Hypothalamus (tissue), 51 donors: ENCODE results near the gene SYT1.

ENCODE experiments used
- DNase-seq, 51 donors: peaks; one replicate each; lab custom pipeline; 2025; lab: John Stamatoyannopoulos, UW

Gene SYT1

GRCh38 chr12:79053394-79053793 is 188.8 kb downstream of the SYT1 start:
- no peak for DNase-seq

DNA sequence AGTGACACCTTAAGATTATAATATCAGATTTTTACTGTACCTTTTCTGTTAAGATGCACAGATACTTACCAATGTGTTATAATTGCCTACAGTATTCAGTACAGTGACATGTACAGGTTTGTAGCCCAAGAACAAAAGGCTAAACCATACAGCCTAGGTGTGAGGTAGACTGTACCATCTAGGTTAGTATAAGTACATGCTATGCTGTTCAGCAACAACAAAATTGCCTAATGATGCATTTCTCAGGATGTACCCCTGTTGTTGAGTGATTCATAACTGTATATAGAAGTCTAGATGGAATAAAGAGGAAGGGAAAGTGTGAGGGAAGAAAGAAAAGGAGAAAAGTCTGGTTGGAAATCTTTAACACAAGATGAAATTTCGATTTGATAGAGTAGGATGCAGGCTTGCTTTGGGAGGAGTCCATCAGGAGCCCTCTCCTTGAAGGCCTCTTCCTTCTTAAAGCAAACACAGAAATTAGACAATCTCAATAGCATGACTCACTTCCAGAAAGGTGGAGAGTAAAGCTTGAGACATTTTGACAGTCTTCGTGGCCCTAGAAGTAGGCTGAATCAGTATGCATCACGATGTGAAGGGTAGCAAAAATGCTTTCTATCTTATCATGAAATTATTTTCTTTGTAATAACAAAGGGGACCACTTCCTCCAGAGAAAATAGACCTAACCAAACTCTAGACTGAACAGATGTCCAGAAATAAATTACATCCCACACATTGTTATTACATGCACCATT is 191.5 kb downstream of the SYT1 start:
- no peak for DNase-seq

- DNase-seq = no peak
Measured at GRCh38 chr12:79056775-79057174, 192.2 kb downstream of the SYT1 start.

DNA sequence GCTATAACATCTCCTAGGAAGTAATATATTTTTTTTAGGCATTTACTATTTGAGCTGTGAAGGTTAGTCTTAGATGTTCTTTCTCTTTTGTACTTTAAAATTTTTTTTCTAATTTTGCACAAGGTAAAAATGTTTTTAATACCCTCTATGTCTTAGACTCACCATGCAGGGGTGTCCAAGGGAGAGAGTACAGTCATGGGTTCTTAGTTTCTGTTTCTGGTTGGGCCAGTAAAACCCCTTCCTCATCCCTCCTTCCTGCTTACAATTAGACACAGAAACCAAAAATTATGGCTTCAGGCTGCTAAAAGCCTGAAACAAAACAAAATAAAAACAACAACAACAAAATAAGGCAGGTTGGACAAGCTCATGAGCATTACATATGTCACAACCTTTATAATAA is 193.0 kb downstream of the SYT1 start:
- DNase-seq = no peak

- DNase-seq = no peak
Measured at GRCh38 chr12:79058342-79058741, 193.8 kb downstream of the SYT1 start.

- no peak for DNase-seq
Measured at GRCh38 chr12:79059557-79059956, 195.0 kb downstream of the SYT1 start.

DNA sequence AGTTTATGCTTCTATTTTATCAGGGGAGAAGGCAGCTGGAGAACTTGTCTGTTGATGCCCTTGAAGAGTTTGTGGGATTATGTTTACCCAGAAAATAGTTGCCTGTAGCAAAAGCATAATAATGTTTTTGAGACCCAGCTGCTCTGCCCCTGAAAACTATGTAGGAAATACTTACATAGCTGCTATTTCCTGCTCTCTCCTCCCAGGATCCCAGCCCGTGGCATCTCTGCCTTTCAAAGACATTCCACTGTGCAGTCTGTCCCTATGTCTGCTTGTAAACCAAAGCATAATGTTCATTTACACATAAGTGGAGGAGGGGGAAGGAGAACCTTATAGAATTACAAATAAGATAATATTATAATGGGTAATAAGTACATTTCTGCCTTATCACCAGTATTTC is 198.7 kb downstream of the SYT1 start:
- DNase-seq = no peak

GRCh38 chr12:79067977-79068376 is 203.4 kb downstream of the SYT1 start:
- no peak for DNase-seq

GRCh38 chr12:79069009-79069408 is 204.4 kb downstream of the SYT1 start:
- no peak for DNase-seq

DNA sequence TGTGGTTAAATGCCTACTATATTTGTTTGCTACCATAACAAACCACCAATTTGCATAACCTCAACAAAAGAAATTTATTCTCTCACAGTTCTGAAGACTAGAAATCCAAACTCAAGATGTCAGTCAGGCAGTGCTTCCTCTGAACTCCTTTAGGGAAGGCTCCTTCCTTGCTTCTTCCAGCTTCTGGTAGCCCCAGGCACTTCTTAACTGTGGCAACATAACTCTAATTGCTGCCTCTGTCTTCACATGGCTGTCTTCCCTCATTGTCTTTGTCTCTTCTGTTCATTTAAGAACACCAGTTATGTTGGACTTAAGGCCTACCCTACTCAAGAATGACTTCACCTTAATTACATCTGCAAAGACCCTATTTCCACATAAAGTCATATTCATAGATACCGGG is 206.9 kb downstream of the SYT1 start:
- DNase-seq = no peak

GRCh38 chr12:79073506-79073905 is 208.9 kb downstream of the SYT1 start:
- DNase-seq = no peak

- no peak for DNase-seq
Measured at GRCh38 chr12:79082595-79082994, 218.0 kb downstream of the SYT1 start.

DNA sequence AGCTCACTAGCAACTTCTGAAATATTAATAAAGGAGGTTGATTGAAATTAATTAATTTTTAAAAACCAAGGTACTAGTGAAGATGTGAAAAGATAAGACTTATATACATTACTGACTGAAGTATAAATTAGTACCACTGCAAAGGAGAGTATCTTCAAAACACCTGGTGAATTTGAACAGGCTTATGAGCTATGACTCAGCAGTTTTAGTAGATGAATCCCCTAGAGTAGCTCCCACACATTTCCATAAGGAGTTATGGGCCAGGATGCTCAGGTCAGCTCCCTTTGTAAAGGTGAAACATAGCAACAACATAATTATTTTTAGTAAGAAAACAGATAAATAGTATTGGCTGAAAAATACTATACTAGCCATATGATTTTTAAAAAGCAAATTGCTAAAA is 218.6 kb downstream of the SYT1 start:
- DNase-seq = no peak

DNA sequence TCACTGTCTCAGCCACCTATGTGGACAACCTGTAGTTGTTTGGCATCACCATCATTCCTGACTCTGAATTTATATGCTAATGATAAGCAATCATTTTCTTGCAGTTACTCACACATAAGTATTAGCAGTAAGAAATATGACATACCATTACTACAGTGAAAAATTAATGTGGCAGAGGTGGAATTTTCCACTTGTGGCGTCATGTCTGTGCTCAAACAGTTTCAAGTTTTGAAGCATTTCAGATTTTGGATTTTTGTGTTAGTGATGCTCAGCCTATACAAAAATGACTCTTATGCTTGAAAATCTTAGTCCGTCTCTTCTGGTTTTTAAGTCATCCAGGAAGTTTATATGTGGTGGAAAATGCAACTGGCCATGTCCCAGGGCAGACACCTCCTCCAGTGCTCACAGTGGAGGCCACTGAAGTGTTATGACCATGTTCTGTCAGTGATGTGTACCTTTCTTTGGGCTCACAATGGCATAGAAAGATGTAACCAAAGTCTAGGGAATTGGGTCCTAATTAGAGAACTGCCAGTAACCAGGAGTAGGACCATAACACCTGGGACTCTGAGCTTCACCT is 220.6 kb downstream of the SYT1 start:
- DNase-seq = no peak

GRCh38 chr12:79086541-79087296 is 222.1 kb downstream of the SYT1 start:
- DNase-seq = no peak

GRCh38 chr12:79098530-79098929 is 234.0 kb downstream of the SYT1 start:
- DNase-seq = no peak

DNA sequence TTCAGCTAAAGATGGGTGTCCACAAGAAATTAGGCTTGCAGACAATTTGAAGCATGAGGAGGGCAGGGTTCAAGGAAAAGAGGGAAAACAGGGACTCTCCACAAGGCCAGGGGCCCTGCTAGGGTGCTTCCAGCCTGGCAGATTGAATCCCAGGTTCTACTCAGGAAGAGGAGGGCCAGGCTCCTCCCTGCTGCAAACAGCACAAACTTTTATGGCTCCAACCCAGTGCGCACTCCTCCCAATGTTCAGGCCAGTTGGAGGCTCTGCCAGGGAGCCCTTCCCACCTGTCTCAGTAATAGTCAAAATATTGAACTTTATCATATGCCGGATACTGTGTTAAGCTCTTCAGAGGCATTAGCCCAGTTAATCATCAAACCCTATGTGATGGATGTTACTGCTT is 244.4 kb downstream of the SYT1 start:
- DNase-seq = no peak

DNA sequence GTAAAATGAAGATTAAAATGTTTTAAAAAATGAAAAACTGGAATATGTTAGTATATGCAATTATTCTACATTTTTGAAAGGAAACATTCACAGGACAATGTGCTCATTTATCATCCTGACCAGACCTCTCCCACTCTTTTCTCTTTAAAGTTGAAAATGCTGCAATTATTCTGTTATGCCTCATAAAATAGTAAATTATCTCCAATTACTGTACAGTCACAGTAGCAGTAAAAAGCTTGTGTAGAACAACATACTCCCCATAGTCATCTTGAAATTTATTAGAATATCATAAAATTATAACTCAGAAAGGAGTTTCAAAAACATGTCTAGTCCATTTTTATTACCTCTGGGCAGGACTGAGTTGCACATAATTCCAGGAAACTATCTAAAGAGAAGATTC is 250.3 kb downstream of the SYT1 start:
- no peak for DNase-seq

DNA sequence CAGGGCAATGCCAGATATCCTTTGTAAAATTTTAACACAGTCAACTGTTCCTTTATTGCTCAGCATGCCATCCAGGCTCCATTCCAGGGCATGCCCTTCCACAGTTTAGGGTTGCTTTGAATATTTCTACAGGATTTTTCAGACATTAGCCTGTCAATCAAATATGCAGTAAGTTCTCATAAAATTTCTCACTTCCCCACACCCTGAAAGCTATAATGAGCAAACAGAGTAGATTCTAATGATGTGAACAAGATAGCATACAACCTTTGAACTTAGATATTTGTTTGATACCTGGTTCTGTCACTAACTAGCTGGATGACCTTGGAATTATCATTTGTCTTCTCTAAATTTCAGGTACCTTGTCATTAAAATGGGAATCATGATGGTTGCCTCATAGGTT is 251.2 kb downstream of the SYT1 start:
- DNase-seq = no peak

DNA sequence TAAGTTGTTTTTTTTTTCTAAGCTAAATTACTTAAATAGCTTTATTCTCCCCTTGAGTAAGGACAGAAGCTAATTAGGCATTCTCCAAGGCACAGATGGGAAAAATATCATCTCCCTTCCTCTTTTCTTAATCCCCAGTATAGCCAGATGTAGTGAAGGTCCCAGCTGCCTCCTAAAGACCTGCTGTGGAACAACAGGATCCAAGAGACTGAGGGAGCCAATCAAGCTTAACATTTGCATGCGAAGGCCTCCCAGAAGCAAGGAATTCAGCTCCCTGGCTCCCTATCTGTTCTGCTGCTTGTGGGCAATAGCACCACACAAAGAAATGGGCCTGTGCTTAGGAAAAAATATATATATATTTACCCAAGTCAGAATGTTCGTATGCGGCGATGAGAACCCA is 255.2 kb downstream of the SYT1 start:
- no peak for DNase-seq

DNA sequence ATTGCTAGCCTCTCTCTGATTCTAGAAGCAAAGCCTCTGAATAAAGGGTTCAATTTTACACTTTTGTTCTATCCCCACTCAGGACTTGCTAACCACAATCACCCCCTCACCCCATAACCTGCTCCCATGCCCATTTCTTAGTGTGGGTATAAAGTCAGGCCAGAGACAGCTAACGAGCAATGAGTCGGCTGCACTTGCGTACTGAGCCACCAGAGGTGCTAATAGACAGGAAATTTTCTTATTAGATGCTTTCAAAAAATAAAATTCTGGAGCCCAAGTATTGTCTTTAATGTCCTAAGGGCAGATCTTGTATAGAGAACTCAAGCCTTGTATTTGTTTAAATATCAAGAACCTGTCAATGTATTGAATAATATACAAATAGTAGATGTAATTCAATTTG is 256.9 kb downstream of the SYT1 start:
- DNase-seq = no peak

- no peak for DNase-seq
Measured at GRCh38 chr12:79124385-79124784, 259.8 kb downstream of the SYT1 start.
